ENCODE data around the gene USP15.

USP15 gene

DNA sequence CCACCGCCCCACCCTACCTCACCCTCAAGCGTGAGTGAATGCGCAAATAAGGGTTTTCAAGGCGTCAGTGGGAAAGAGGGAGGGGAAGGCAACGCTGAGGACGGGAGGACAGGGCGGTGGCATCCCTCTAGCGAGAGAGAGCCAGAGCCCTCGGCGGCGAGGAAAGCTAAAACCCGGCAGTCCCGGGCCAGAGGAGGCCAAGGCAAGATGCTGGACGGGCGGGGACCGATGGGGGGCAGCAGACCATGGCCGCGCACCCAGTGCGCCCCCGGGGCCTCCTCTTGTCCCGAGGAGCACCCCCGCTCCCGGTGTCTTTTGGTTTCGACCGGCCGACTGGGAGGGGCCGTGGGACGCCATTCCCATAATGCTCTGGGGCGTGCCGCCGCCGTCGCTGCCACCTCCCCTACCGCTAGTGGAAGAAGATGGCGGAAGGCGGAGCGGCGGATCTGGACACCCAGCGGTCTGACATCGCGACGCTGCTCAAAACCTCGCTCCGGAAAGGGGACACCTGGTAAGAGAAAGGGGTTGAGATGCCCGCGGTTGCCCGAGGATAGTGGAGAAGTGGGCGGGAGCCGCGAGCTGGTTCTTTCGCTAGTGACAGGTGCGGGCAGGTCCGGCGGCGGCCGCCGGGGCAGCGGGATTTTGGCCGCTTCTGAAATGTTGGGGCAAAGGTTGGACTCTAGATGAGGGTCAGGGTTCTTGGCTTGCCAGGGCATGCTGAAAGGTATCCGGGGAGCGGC, at the start of gene USP15:
TSS of gene USP15 (plus strand) at position 412 of the 740 bp plus-strand sequence. CDS start at position 423, 11 bp downstream.
- peak; percentile 93 for DNase-seq (ENCODE audit: low spot score)

DNA sequence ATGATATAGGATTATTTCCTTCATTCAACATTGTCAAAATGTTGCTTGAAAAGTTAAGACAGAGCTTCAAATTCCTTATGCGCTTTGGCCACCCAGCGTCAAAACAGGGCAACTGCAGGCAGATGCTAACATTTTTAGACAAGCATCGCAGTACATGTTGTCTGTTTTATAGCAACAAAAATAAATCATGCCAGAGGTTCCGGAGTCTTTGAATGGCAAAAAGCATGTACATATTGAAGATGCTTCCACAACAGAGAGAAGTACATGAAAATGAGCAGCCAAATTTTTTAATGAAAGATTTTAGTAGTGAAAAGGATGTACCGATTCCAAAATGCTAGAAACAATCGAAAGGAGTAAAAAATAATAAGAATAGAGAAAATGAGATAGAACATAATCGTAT, 49.8 kb upstream of the USP15 start:
- DNase-seq (ENCODE audit: low spot score): peak; percentile 37

DNA sequence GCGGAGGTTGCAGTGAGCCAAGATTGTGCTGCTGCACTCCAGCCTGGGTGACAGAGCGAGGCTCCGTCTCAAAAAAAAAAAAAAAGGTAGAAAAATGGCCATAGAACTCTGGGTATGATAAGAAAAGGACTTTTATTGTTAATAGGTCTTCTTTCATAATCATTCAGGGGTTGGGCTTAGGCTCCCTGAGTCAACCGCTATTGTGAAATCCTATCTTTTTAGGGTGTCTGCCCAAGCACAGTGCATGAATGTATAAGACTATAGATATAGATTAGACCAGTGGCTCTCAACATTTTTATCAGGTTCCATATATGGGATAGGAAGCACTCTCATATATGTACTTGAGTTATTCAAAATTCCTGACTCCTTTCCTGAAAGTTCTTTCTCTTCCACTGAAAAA, 48.7 kb upstream of the USP15 start:
- DNase-seq (ENCODE audit: low spot score): no peak

DNA sequence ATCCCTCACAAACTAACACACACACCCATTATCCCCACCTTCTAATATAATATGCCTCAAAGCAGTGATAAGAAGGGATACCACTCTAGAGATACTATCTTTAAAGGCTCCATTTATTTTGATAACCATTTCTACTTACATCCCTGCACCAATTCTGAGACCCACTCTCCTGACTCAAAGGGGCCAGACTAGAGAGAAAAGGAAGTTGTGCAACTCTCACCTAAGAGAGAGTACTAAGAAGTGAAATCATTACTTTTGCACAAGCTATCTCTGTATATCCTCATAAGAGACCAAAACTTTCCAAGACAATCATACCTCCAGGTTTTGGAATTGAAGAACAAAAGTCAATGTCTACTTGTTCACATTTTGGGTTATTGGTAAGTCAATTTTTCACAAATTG, 45.4 kb upstream of the USP15 start:
- no peak for DNase-seq (ENCODE audit: low spot score)

DNA sequence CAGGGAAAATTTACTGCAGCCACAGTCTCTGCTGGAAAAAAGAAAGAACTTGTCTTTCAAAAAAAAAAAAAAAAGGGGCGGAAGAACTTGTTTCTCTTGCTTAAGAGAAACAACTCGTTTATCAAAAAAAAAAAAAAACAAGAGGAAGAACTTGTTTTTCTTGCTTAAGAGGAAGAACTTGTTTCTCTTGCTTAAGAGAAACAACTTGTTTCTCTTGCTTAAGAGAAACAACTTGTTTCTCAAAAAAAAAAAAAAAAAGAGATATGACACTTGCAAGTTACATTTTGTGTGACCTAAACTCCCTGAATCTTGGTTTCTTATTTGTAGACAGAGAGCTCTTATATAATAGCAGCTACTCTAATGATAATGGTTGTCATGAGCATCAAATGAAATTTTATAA, 44.7 kb upstream of the USP15 start:
- DNase-seq (ENCODE audit: low spot score): no peak

DNA sequence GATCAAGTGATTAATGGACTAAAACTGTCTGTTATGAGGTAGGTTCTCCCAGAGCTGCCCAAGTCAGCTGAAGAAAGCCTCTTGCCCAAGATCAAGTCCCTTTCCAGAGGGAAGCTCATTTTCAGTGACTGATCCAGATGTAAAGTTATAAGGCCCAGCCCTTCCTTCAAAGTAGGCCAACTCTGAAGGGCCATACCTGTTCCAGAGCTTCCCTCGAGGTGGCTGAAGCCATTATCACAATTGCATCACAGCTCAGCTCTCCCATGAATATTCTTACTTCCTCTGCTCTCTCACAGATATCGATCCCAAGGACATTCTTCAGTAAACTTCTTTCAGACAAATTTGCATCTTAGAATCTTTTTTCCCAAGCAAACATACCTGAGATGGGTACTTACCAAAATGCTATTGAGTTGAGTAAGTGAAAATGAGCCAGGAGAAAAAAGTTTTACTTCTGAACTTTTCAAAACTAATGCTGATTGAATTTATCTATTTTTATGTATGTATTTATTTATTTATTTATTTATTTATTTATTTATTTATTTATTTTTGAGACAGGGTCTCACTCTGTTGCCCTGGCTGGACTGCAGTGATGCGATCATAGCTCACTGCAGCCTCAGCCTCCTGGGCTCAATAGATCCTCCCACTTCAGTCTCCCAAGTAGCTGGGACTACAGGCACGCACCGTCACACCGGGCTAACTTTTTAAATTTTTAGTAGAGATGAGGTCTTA, 42.6 kb upstream of the USP15 start:
- DNase-seq (ENCODE audit: low spot score): no peak

DNA sequence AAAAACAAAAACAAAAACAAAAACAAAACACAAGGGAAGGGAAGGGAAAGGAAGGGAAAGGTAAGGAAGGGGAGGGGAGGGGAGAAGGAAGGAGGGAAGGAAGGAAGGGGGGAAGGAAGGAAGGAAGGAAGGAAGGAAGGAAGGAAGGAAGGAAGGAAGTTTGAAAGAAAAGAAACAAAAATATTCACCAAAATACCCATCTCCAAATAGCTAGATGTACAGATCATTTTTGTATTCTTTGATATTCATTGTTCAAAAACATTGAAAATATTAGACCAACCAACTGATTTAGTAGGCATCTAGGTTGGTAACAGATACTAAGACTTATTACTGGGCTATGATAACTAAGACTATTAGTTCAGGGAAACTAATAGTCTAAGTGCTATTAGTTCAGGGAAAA, 39.1 kb upstream of the USP15 start:
- DNase-seq (ENCODE audit: low spot score): no peak

DNA sequence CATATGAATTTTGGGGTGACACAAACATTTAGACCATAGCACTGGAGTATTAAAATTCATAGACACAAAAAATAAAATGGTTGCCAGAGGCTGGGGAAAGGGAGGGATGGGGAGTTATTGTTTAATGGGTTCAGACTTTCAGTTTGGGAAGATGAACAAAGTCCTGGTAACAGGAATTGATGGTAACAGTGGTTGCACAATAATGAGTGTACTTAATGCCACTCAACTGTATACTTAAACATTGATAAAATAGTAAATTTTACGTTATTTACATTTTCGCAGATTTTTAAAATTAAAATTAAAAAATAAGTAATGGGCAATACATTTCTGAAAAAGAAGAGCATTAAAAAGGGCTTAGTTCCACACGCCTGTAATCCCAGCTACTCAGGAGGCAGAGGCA, 35.6 kb upstream of the USP15 start:
- no peak for DNase-seq (ENCODE audit: low spot score)

DNA sequence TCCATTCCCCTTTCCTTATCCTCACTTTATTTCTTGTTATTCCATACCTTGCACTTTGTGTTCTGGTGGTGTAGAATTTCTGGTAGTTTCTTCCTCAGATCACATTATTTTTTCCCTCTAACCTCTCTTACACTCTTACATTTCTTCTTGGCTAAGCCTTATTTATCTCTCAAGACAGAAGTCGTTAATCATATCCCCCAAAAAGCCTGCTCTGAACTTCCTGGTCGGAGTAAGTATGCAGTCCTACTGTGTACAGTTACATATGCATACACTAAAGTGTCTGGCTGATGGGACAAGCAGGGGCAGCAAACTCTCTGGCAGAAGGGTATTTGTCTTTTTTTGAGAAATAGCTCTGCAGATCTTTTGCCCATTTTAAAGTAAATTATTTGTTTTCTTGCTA, 33.1 kb upstream of the USP15 start:
- no peak for DNase-seq (ENCODE audit: low spot score)

DNA sequence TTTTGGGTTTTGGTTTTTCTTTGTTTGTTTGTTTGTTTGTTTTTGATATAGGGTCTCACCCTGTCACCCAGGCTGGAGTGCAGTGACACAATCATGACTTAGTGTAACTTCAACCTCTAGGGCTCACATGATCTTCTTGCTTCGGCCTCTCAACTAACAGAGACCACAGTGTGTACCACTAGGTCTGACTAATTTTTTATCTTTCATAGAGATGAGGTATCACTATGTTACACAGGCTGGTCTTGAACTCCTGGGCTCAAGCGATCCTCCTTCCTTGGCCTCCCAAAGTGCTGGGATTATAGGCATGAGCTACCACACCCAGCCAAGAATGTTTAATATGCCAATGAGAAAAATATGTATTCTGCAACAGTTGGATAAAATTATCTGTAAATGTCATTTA, 29.6 kb upstream of the USP15 start:
- DNase-seq (ENCODE audit: low spot score): no peak

DNA sequence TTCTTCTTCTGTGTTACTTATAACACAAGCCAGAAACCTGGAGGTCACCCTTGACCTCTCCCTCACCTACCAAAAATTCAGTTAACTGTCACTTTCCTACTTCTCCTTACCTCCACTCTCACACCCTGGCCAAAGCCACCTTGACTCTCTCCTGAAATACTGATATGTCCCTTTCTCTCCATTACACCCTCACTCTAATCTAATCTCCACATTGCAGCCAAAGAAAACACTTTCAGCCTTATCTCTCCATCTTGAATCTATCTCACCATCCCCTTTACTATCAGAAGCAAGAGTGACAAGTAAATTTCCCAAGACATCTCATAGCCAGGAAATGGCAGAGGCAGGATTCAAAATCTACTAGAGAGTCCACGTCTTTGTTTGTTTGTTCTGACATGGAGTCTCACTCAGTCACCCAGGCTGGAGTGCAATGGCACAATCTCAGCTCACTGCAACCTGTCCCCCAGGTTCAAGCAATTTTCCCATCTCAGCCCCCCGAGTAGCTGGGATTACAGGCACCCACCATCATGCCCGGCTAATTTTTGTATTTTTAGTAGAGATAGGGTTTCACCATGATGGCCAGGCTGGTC, 28.0 kb upstream of the USP15 start:
- no peak for DNase-seq (ENCODE audit: low spot score)

DNA sequence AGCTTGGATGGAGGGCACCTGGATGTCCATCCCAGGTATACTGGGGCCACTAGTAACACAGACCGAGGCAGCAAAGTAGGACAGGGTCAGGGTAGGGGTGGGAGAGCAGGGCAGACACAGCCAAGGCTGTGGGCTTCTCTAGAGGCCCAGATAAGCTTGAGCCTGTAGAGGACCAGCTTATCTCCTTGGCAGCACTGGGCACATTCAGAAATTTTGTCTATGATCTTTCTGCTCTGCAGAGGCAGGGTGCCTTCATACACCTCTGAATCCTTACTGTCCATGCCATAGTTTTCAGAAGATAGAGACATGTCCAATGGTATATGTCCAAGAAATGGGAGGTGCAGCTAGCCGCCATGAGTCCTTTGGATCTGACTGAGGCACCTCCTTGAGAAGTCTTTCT, 26.4 kb upstream of the USP15 start:
- DNase-seq (ENCODE audit: low spot score): no peak

DNA sequence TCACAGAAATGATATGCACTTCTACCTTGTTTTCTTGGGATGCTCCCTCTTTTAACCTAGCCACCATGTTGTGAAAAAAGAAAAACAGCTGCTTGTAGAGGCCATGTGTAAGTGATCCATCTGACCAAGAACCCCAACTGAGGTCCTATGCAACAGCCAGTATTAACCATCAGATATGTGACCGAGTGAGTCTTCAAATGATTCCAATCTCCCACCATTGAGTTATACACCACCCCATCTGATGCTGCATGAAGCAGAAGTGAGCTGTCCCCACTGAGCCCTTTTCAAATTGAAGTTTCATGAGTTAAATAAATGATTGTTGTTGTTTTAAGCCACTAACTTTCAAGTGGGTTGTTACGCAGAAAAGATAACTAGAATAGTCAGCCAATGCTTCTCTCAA, 20.6 kb upstream of the USP15 start:
- DNase-seq (ENCODE audit: low spot score): no peak

DNA sequence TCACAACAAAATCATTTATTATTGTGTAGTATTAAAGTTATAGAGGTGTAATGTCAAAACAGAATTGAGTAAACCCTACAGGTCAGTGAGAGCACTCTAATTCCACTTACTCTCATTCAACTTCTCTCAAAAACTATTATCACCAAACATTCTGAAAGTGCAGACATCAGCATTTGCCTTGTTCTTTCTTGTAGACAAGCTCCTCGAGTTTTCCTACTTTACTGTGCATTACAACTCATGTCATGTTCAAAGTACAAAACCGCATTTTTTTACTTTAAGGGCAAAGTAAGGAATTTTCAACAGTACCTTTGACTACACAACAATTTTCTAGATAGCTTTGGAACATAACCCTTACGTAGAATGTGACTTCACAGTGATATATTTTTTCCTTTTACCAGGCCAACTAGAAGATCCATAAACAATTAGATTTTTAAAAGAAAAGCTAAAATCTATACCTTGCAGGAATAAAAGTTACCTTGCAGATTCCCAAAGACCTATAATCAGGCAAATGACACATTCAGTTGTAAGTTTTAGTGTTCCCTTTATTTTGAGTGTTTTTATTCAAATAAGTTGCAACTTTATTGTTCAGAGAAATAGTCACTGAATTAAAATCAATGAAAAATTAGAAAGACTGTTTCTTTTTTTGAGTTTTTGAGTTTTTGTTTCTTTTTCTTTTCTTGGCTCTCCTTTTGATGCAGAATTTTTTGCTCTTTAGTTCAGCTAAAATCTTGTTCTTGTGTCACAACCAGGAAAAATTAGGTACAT, 12.7 kb upstream of the USP15 start:
- DNase-seq (ENCODE audit: low spot score): no peak

DNA sequence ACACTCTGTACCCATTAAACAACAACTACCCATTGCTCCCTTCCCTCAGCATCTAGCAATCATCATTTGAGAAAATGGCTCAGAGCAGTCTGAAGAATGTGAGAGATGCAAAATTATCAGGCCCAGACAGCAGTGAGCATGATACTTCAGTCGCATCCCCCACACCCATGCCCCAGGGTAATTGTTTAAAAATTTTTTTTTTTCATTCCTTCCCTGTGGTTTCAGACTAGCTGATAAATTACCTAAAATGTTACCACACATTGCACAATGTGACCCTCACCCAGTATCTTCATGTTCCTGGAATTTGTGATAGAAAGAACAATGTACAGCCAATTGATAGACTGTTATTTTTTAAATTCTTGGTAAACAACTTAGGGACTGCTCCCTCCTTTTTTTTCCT, 11.3 kb upstream of the USP15 start:
- DNase-seq (ENCODE audit: low spot score): no peak

DNA sequence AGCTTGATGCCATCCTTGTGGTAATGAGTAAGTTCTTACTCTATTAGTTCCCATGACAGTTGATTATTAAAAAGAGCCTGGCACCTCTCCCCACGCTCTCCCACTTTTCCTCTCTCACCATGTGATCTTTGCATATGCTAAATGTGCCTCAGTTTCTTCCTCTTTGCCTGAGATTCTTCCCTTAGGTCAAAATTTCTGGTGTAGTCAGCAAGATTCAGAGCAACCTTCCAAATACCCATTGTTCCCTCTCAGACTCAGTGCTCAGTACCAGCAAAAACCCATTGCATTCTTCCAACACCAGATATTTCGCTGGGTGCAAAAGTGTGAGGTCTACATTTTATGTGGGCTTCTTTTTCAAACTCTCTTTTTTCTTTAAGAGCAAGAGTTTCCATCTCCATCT, 10.8 kb upstream of the USP15 start:
- DNase-seq (ENCODE audit: low spot score): no peak

DNA sequence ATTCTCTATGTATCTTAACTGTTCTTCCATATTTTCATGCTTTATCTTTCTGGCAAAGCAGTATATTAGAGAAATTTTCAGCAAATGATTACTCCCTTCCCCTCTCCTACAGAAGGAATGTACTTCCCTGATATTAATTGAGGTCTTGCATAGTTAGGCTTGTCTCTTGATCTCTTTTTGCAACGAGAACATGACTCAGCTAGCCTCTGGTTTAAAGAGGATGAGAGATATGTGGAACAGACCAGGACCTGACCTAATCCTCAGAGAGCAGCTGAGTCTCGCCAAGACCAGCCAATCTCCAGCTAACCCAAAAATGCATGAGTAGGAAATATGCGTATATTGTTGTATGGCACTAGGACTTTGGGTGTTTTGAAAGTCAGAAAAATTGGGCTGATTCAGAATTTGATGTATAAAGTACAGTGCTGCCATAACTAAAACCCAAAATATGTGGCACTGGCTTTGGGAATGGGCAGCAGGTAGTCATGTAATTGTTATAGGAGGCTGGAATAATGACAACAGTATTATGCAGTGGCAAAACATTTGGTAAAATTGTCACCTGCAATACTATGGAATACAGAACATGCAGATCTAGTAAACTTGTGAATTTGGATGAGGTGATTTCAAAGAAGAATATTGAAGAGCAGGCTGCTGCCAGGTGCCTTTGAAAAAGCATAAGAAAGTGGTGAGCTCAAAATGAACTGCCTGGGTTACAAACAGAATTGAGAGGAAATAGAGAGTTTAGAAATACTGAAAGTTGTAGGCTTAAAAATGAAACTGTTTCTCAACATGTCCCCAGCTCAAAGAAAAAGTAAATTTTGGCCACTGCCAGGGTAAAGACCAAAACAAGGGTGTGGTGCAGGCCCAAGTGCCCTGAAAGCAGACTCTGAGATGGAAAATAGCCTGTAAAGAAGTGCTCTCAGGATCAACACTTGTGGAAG, 9.3 kb upstream of the USP15 start:
- peak; percentile 10 for DNase-seq (ENCODE audit: low spot score)

DNA sequence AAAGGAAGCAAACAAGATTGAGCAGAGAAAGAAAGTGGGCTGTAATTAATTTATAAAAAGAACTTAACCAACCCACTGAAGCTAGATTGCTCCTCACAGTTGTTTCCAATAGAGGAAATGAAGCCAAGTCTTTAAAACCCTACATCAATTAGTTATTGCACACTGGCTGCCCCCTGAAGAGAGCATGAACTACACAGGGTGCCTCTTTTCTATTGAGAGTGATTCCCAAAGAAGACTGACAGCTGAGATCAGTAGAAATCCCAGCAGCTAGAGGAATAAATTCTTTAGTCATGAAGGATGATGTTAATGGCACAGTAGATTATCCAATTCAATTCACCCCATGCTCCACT, 8.6 kb upstream of the USP15 start:
- no peak for DNase-seq (ENCODE audit: low spot score)

DNA sequence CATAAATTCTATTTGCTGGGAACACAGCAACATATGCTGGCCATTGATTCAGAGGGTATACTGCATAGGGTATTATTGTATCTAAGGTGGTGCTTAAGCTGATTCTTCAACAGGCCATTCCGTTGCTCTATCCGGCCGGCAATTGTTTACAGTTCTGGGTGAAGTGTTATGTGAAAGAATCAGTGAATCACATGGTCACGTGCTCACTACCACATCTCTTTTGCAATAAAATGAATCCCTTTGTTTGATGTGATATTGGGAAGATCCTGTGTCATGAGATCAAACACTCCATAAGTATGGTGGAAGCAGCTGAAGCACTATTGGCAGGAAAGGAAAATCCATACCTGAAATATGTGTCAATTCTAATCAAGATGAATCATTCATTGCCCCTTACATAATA, 7.6 kb upstream of the USP15 start:
- DNase-seq (ENCODE audit: low spot score): no peak

DNA sequence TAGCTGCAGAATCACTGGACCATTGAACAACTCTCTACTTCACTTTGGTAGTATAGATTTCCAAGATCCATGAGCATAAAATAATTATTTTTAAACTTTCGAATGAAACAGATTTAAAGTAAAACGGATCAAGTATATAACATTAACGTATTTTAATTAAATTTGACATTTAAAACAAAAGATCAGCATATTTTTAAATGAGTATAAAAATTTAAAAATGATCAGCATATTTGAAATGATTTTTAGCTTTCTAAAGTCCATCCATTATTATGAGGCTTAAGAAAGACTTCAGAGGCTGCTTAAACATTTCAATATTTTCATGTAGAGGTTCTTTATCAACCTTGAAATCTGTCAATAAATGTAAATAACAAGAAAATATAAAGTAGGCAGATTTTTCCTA, 5.2 kb upstream of the USP15 start:
- DNase-seq (ENCODE audit: low spot score): no peak

DNA sequence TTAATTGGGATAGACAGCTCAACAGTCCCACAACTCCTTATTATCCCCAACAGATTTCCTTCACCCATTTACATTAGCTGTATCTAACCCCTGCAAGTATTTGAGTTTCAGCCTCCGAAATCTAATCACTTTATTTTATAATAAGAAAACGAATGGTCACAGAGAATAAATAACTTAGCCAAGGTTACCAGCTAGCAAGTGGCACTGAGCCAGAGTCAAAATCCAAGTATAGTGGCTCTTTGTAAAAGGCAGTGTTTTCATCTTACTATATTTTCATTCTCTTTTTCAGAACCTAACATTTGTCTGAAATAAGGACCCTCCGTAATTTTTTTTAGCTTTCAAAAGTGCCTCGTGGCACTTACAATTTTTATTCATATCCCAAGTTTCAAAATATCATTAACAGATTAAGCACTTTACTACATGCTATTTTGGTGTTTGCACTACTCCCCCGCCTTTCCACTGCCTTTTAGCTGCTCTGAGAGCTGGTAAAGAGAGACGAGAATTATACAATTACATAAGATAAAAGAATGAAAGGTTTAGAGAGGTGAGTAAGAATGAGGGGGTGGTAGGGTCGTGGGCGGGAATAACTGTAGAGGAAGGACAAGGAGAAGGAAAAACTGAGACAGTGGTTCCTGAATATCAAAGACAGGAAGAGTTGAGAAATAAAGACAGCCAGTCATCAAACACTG, 3.7 kb upstream of the USP15 start:
- no peak for DNase-seq (ENCODE audit: low spot score)
